ENCODE results near the gene CAMK1G. TPM values are rescaled to one million over a fixed set of nuclear protein-coding genes. Genes with fewer than 3 reads are reported as not detected.
A peak's percentile ranks its signal among the peaks of the same experiment; 100 is the strongest.

Gene CAMK1G
- total and polyA plus RNA-seq, 10 of the 15 experiments (the other 5 are each of a cell fraction or from before 2014, with no cell fraction given), result 0.18 to 0.20 TPM; not detected in 8

DNA sequence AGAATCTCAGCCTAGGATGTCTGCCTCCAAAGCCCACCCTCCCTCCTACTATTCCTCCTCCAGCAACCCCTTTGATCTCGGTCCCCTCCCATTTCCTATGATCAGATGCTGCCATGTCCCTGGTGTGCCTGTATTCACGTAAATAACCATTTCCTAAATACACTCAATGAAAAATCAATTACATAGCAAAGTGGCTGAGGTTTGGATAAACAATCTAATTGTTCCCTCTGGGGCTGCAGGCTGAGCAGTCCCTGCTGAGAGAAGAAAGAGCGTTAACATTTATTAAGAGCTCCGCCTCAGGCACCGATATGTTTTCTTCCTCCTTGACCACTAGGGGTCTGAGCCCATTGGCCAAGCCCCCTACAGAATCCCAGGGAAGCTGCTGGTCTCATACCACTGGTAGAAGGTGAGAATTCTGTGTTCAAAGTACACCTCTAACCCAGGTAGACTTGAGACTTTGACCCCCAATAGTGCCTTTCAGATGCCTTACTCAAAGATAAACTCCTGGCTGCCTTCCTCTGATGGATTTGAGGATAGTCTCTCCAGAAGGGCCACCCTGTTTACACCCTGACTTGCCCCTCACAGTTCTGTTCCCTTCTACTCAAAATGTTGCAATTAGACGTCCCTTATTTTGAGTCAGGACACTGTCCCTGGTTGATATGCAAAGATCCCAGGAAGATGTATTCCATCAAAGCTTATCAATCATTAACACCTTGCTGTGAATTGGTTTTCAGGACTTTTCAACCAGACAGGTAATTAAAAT is 33.9 kb upstream of the CAMK1G start:
- ChIA-PET CTCF (interaction anchor here (1.1 to 4.5 kb wide), 3 partner anchors 10 to 17 kb away, joined by 3 to 24 read pairs (median 3); no protein-coding TSS in a partner anchor), POLR2A (no interaction called here), RAD21 (ENCODE audit: unreplicated experiment) (no interaction called here), SMC1A (ENCODE audit: uncharacterized antibody, unreplicated experiment) (no interaction called here)
- ATAC-seq (0 out of 3 replicates have a peak, but pooled peaks have one; percentile 28), DNase-seq (ENCODE audit: low read depth, low spot score) (no peak), FAIRE-seq (no peak)
- intact Hi-C loops (cut with micrococcal nuclease; ENCODE audit: unreplicated experiment), result no loop called here
- Histone ChIP-seq H4K20me1 (ENCODE audit: control insufficient read depth, insufficient read depth) (no peaks in the 10 kb centered on the region; the same call in 1 of the 2 replicates), H3K9ac (ENCODE audit: control insufficient read depth, insufficient read depth, low read length) (no peak overlapping the region), H3K27me3 (replicated peaks in 1 of 2; ENCODE audit: control insufficient read depth in 2 of 2, insufficient read depth in 2 of 2, low read length in 1 of 2) (peaks cover 0 to 3% of the 10 kb centered on the region in 2 experiments; a peak in 2 of 4 replicates), H3K4me3 (no peak overlapping the region), H3K27ac (ENCODE audit: control insufficient read depth, insufficient read depth) (no peak overlapping the region), H2AFZ (ENCODE audit: control insufficient read depth, low read depth, low read length) (no peak overlapping the region), H3K4me2 (ENCODE audit: control insufficient read depth, insufficient read depth) (no peak overlapping the region), H3K79me2 (ENCODE audit: control insufficient read depth, insufficient read depth, low read length) (no peaks in the 10 kb centered on the region), H3K4me1 (ENCODE audit: control insufficient read depth, insufficient read depth, low read length) (no peaks in the 10 kb centered on the region), H3K9me3 (replicated peaks; ENCODE audit: control insufficient read depth, insufficient read depth, low read length) (no peaks in the 10 kb centered on the region), H3K36me3 (ENCODE audit: control insufficient read depth in 2 of 2, insufficient read depth in 2 of 2, low read length in 1 of 2) (no peaks in the 10 kb centered on the region)
- in situ Hi-C loops (cut with MboI), result no loop called here
- no peak for TF ChIP-seq RFX5 (IDR thresholded peaks at IDR 0.05; ENCODE audit: low read depth, low read length)
- TF ChIP-seq, protein P1, sequence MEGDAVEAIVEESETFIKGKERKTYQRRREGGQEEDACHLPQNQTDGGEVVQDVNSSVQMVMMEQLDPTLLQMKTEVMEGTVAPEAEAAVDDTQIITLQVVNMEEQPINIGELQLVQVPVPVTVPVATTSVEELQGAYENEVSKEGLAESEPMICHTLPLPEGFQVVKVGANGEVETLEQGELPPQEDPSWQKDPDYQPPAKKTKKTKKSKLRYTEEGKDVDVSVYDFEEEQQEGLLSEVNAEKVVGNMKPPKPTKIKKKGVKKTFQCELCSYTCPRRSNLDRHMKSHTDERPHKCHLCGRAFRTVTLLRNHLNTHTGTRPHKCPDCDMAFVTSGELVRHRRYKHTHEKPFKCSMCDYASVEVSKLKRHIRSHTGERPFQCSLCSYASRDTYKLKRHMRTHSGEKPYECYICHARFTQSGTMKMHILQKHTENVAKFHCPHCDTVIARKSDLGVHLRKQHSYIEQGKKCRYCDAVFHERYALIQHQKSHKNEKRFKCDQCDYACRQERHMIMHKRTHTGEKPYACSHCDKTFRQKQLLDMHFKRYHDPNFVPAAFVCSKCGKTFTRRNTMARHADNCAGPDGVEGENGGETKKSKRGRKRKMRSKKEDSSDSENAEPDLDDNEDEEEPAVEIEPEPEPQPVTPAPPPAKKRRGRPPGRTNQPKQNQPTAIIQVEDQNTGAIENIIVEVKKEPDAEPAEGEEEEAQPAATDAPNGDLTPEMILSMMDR (IDR thresholded peaks at IDR 0.05 in 2 of 3, conservative IDR thresholded peaks at IDR 0.05 in 1 of 3; ENCODE audit: control insufficient read depth in 2 of 3, extremely low read depth in 1 of 3, insufficient read depth in 1 of 3, low read depth in 3 of 3, low read length in 3 of 3), result 0 out of 6 replicates have a peak, but pooled peaks of 1 of the 3 experiments have one; percentile 11
- no peak for TF ChIP-seq NFYA (IDR thresholded peaks at IDR 0.05; ENCODE audit: borderline replicate concordance, low read depth, low read length)
- no TSS peak for BruUV-seq (replicated peaks)
- WGBS (ENCODE audit: insufficient coverage, insufficient replicate concordance, low lambda C conversion rate, missing lambda C conversion rate), result 19% methylated on average over 6 of the region's 6 CpGs

DNA sequence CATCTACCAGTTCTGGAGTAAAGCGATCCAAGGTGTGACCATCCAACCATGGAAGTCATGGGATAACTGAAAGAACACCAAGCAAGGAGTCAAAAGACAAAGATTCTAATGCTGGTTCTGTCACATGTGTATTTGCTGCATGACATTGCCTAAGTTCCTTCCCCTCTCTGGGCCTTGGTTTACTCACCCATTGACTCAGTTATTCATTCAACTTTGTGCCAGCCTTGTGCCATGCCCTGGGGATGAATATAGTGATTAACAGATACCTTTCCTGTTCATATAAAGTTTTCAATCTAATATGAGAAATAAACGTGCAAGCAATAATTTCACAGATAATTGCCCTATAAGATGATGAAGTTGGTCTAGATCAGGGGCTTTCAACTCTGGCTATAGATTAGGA is 33.0 kb upstream of the CAMK1G start:
- Histone ChIP-seq H3K9ac (ENCODE audit: control insufficient read depth, insufficient read depth, low read length) (no peak overlapping the region), H3K4me2 (ENCODE audit: control insufficient read depth, insufficient read depth) (no peak overlapping the region), H3K27ac (ENCODE audit: control insufficient read depth, insufficient read depth) (no peak overlapping the region), H3K27me3 (replicated peaks in 1 of 2; ENCODE audit: control insufficient read depth in 2 of 2, insufficient read depth in 2 of 2, low read length in 1 of 2) (peaks cover 0 to 3% of the 10 kb centered on the region in 2 experiments; a peak in 2 of 4 replicates), H3K36me3 (ENCODE audit: control insufficient read depth in 2 of 2, insufficient read depth in 2 of 2, low read length in 1 of 2) (no peaks in the 10 kb centered on the region), H2AFZ (ENCODE audit: control insufficient read depth, low read depth, low read length) (no peak overlapping the region), H3K79me2 (ENCODE audit: control insufficient read depth, insufficient read depth, low read length) (no peaks in the 10 kb centered on the region), H4K20me1 (ENCODE audit: control insufficient read depth, insufficient read depth) (no peaks in the 10 kb centered on the region; the same call in 1 of the 2 replicates), H3K4me3 (no peak overlapping the region), H3K4me1 (ENCODE audit: control insufficient read depth, insufficient read depth, low read length) (no peaks in the 10 kb centered on the region), H3K9me3 (replicated peaks; ENCODE audit: control insufficient read depth, insufficient read depth, low read length) (no peaks in the 10 kb centered on the region)
- 19% methylated on average over 2 of the region's 2 CpGs for WGBS (ENCODE audit: insufficient coverage, insufficient replicate concordance, low lambda C conversion rate, missing lambda C conversion rate)
- ChIA-PET CTCF (interaction anchor here (4.5 kb wide), 1 partner anchor 16 kb away, joined by 24 read pairs; no protein-coding TSS in a partner anchor), POLR2A (no interaction called here), SMC1A (ENCODE audit: uncharacterized antibody, unreplicated experiment) (no interaction called here), RAD21 (ENCODE audit: unreplicated experiment) (no interaction called here)
- no peak for ATAC-seq
- BruUV-seq (replicated peaks), result no TSS peak
- FAIRE-seq, result no peak
- DNase-seq (ENCODE audit: low read depth, low spot score), result no peak
- in situ Hi-C loops (cut with MboI) (no loop called here), intact Hi-C loops (cut with micrococcal nuclease; ENCODE audit: unreplicated experiment) (no loop called here)
- TF ChIP-seq, protein P2, sequence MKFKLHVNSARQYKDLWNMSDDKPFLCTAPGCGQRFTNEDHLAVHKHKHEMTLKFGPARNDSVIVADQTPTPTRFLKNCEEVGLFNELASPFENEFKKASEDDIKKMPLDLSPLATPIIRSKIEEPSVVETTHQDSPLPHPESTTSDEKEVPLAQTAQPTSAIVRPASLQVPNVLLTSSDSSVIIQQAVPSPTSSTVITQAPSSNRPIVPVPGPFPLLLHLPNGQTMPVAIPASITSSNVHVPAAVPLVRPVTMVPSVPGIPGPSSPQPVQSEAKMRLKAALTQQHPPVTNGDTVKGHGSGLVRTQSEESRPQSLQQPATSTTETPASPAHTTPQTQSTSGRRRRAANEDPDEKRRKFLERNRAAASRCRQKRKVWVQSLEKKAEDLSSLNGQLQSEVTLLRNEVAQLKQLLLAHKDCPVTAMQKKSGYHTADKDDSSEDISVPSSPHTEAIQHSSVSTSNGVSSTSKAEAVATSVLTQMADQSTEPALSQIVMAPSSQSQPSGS (IDR thresholded peaks at IDR 0.05; ENCODE audit: low read length), result no peak
- TF ChIP-seq YY1 (IDR thresholded peaks at IDR 0.05; ENCODE audit: low read depth, low read length), result no peak
- TF ChIP-seq, protein P3, sequence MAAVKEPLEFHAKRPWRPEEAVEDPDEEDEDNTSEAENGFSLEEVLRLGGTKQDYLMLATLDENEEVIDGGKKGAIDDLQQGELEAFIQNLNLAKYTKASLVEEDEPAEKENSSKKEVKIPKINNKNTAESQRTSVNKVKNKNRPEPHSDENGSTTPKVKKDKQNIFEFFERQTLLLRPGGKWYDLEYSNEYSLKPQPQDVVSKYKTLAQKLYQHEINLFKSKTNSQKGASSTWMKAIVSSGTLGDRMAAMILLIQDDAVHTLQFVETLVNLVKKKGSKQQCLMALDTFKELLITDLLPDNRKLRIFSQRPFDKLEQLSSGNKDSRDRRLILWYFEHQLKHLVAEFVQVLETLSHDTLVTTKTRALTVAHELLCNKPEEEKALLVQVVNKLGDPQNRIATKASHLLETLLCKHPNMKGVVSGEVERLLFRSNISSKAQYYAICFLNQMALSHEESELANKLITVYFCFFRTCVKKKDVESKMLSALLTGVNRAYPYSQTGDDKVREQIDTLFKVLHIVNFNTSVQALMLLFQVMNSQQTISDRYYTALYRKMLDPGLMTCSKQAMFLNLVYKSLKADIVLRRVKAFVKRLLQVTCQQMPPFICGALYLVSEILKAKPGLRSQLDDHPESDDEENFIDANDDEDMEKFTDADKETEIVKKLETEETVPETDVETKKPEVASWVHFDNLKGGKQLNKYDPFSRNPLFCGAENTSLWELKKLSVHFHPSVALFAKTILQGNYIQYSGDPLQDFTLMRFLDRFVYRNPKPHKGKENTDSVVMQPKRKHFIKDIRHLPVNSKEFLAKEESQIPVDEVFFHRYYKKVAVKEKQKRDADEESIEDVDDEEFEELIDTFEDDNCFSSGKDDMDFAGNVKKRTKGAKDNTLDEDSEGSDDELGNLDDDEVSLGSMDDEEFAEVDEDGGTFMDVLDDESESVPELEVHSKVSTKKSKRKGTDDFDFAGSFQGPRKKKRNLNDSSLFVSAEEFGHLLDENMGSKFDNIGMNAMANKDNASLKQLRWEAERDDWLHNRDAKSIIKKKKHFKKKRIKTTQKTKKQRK (IDR thresholded peaks at IDR 0.05; ENCODE audit: low read depth, low read length), result no peak
- TF ChIP-seq, protein P4, sequence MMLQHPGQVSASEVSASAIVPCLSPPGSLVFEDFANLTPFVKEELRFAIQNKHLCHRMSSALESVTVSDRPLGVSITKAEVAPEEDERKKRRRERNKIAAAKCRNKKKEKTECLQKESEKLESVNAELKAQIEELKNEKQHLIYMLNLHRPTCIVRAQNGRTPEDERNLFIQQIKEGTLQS (IDR thresholded peaks at IDR 0.05; ENCODE audit: borderline replicate concordance, extremely low read depth, low read depth, low read length), result no peak

All from GM12878 (cell line).